NK-92 (cell line): ENCODE measurements around the gene ZNF385A.

ENCODE experiments used
- DNase-seq: peaks from one replicate; lab custom pipeline; 2025; ENCODE audit not compliant: unreplicated experiment; lab: John Stamatoyannopoulos, UW

ZNF385A gene

GRCh38 chr12:54384591-54385041, at the start of gene ZNF385A:
ZNF385A (minus strand) TSS chr12:54384733; CDS start chr12:54384514, 219 bp downstream.
- no peak for DNase-seq

GRCh38 chr12:54432815-54433164, 48.3 kb upstream of the ZNF385A start:
- no peak for DNase-seq

- no peak for DNase-seq
Measured at GRCh38 chr12:54431911-54432814, 47.6 kb upstream of the ZNF385A start.

- no peak for DNase-seq
Measured at GRCh38 chr12:54430471-54431069, 46.0 kb upstream of the ZNF385A start.

- DNase-seq, result no peak
Measured at GRCh38 chr12:54429014-54429471, 44.5 kb upstream of the ZNF385A start.

- no peak for DNase-seq
Measured at GRCh38 chr12:54428050-54429013, 43.8 kb upstream of the ZNF385A start.

- no peak for DNase-seq
Measured at GRCh38 chr12:54427106-54427505, 42.6 kb upstream of the ZNF385A start.

- no peak for DNase-seq
Measured at GRCh38 chr12:54426690-54427089, 42.2 kb upstream of the ZNF385A start.

GRCh38 chr12:54425702-54426101, 41.2 kb upstream of the ZNF385A start:
- DNase-seq, result no peak

GRCh38 chr12:54424224-54424623, 39.7 kb upstream of the ZNF385A start:
- no peak for DNase-seq

GRCh38 chr12:54423816-54424150, 39.2 kb upstream of the ZNF385A start:
- DNase-seq, result no peak

- no peak for DNase-seq
Measured at GRCh38 chr12:54421879-54422250, 37.3 kb upstream of the ZNF385A start.

GRCh38 chr12:54421175-54421878, 36.8 kb upstream of the ZNF385A start:
- no peak for DNase-seq

GRCh38 chr12:54420766-54421144, 36.2 kb upstream of the ZNF385A start:
- DNase-seq, result no peak

- no peak for DNase-seq
Measured at GRCh38 chr12:54419088-54419887, 34.8 kb upstream of the ZNF385A start, which contains the start of gene ITGA5. ITGA5 (minus strand) TSS chr12:54419266; CDS start chr12:54419198, 68 bp downstream.

- no peak for DNase-seq
Measured at GRCh38 chr12:54418441-54419087, 34.0 kb upstream of the ZNF385A start.

GRCh38 chr12:54417712-54418440, 33.3 kb upstream of the ZNF385A start:
- no peak for DNase-seq
